Measurements from ENCODE around the gene TMEM168.

TMEM168 gene

GRCh38 chr7:112721366-112721765, 68.8 kb downstream of the TMEM168 start:
- H3K27me3 Mint-ChIP-seq (ENCODE audit: low read depth), result no peaks in the 10 kb centered on the region
- H3K4me1 Mint-ChIP-seq (ENCODE audit: low read depth), result no peaks in the 10 kb centered on the region
- H3K4me3 Mint-ChIP-seq, result no peak overlapping the region
- H3K27ac Mint-ChIP-seq, result no peak overlapping the region
- no peaks in the 10 kb centered on the region for H3K9me3 Mint-ChIP-seq
- no peaks in the 10 kb centered on the region for H3K36me3 Mint-ChIP-seq (ENCODE audit: low read depth)

- H3K27me3 Mint-ChIP-seq (ENCODE audit: low read depth), result no peaks in the 10 kb centered on the region
- H3K4me3 Mint-ChIP-seq, result no peak overlapping the region
- peaks cover 4% of the 10 kb centered on the region for H3K9me3 Mint-ChIP-seq
- H3K4me1 Mint-ChIP-seq (ENCODE audit: low read depth), result no peaks in the 10 kb centered on the region
- H3K36me3 Mint-ChIP-seq (ENCODE audit: low read depth), result no peaks in the 10 kb centered on the region
- H3K27ac Mint-ChIP-seq, result no peak overlapping the region
Observed at GRCh38 chr7:112715525-112715924, 74.7 kb downstream of the TMEM168 start.

- H3K27me3 Mint-ChIP-seq (ENCODE audit: low read depth), result no peaks in the 10 kb centered on the region
- no peaks in the 10 kb centered on the region for H3K36me3 Mint-ChIP-seq (ENCODE audit: low read depth)
- H3K9me3 Mint-ChIP-seq, result peaks cover 4% of the 10 kb centered on the region
Observed at GRCh38 chr7:112714917-112715316, 75.3 kb downstream of the TMEM168 start.

More at GRCh38 chr7:112714917-112715316, 75.3 kb downstream of the TMEM168 start:
- no peak overlapping the region for H3K27ac Mint-ChIP-seq
- H3K4me3 Mint-ChIP-seq, result no peak overlapping the region
- no peaks in the 10 kb centered on the region for H3K4me1 Mint-ChIP-seq (ENCODE audit: low read depth)

Data from T-helper 1 cell treated with Interleukin-12 subunit alpha and Interleukin-12 subunit beta and Interleukin-4 antibody, amounts not matched to agents 30 μg/mL and 1 μg/mL, for 36 hours (primary cell).